ENCODE data around the gene DNASE1L2. TPM values are rescaled to one million over a fixed set of nuclear protein-coding genes. Genes with fewer than 3 reads are reported as not detected.

DNASE1L2 gene
- total RNA-seq, 1 donor from 2014 or later: 2.0 TPM

GRCh38 chr16:2278956-2279800, 42.9 kb downstream of the DNASE1L2 start:
- no peaks in the 10 kb centered on the region for H3K27me3 ChIP-seq (ENCODE audit: low read depth)
- no peaks in the 10 kb centered on the region for H3K9me3 ChIP-seq
- peaks cover 75% of the 10 kb centered on the region for H3K36me3 ChIP-seq
- intact Hi-C loops (cut with DNase I): no loop called here
- H3K4me1 ChIP-seq: no peaks in the 10 kb centered on the region
- no peak overlapping the region for H3K4me3 ChIP-seq
- no peak overlapping the region for H3K27ac ChIP-seq
- DNase-seq (no peak), ATAC-seq (no peak)
- no peak for TF ChIP-seq CTCF (IDR thresholded peaks at IDR 0.05)

GRCh38 chr16:2280461-2280860, 44.2 kb downstream of the DNASE1L2 start:
- no peak for TF ChIP-seq CTCF (IDR thresholded peaks at IDR 0.05)
- no peak overlapping the region for H3K27ac ChIP-seq
- H3K4me3 ChIP-seq: no peak overlapping the region
- DNase-seq: no peak
- no peak for ATAC-seq
- H3K9me3 ChIP-seq: no peaks in the 10 kb centered on the region
- no peaks in the 10 kb centered on the region for H3K27me3 ChIP-seq (ENCODE audit: low read depth)
- intact Hi-C loops (cut with DNase I): no loop called here
- H3K4me1 ChIP-seq: no peaks in the 10 kb centered on the region
- H3K36me3 ChIP-seq: peaks cover 88% of the 10 kb centered on the region

- DNase-seq (no peak), ATAC-seq (no peak)
- no peaks in the 10 kb centered on the region for H3K27me3 ChIP-seq (ENCODE audit: low read depth)
- H3K9me3 ChIP-seq: no peaks in the 10 kb centered on the region
- TF ChIP-seq CTCF (IDR thresholded peaks at IDR 0.05): no peak
- H3K36me3 ChIP-seq: peaks cover 89% of the 10 kb centered on the region
- no peak overlapping the region for H3K27ac ChIP-seq
- intact Hi-C loops (cut with DNase I): no loop called here
- no peak overlapping the region for H3K4me3 ChIP-seq
- H3K4me1 ChIP-seq: no peaks in the 10 kb centered on the region
Observed at GRCh38 chr16:2280981-2281542, 44.8 kb downstream of the DNASE1L2 start.

- Histone ChIP-seq H3K36me3 (peaks cover 89% of the 10 kb centered on the region), H3K9me3 (no peaks in the 10 kb centered on the region), H3K4me3 (no peak overlapping the region), H3K4me1 (no peaks in the 10 kb centered on the region), H3K27ac (no peak overlapping the region), H3K27me3 (ENCODE audit: low read depth) (no peaks in the 10 kb centered on the region)
- no peak for TF ChIP-seq CTCF (IDR thresholded peaks at IDR 0.05)
- intact Hi-C loops (cut with DNase I): no loop called here
- no peak for ATAC-seq
- DNase-seq: no peak
Observed at GRCh38 chr16:2282262-2282661, 46.0 kb downstream of the DNASE1L2 start.

GRCh38 chr16:2282866-2283555, 46.8 kb downstream of the DNASE1L2 start:
- Histone ChIP-seq H3K4me1 (no peaks in the 10 kb centered on the region), H3K27ac (no peak overlapping the region), H3K4me3 (no peak overlapping the region), H3K36me3 (peaks cover 89% of the 10 kb centered on the region), H3K27me3 (ENCODE audit: low read depth) (no peaks in the 10 kb centered on the region), H3K9me3 (no peaks in the 10 kb centered on the region)
- DNase-seq (no peak), ATAC-seq (no peak)
- intact Hi-C loops (cut with DNase I): no loop called here
- TF ChIP-seq CTCF (IDR thresholded peaks at IDR 0.05): no peak

Measured in lower lobe of right lung (tissue), 2 donors.